D721Med (cell line): ENCODE measurements around the gene ANOS1.
A peak's percentile ranks its signal among the peaks of the same experiment; 100 is the strongest.

ENCODE experiments used
- DNase-seq: peaks from one replicate; pipeline ENCODE4 v3.0.0; 2011; ENCODE audit warnings: low spot score; ENCODE audit not compliant: insufficient read length
- FAIRE-seq: peaks from 2 replicates; lab custom pipeline; 2011; peaks lifted over from hg19 to GRCh38; lab: Jason Lieb, UNC
- CTCF ChIP-seq: IDR thresholded peaks from 2 replicates; pipeline ENCODE4 v1.5.1; 2012; ENCODE audit warnings: mild to moderate bottlenecking, control low read depth; ENCODE audit not compliant: insufficient read depth; ENCODE audit errors: missing control alignments

ANOS1 gene

GRCh38 chrX:8748855-8749254 is 16.9 kb upstream of the ANOS1 start:
- TF ChIP-seq CTCF = peak; percentile 36
- FAIRE-seq = no peak
- DNase-seq = no peak

DNA sequence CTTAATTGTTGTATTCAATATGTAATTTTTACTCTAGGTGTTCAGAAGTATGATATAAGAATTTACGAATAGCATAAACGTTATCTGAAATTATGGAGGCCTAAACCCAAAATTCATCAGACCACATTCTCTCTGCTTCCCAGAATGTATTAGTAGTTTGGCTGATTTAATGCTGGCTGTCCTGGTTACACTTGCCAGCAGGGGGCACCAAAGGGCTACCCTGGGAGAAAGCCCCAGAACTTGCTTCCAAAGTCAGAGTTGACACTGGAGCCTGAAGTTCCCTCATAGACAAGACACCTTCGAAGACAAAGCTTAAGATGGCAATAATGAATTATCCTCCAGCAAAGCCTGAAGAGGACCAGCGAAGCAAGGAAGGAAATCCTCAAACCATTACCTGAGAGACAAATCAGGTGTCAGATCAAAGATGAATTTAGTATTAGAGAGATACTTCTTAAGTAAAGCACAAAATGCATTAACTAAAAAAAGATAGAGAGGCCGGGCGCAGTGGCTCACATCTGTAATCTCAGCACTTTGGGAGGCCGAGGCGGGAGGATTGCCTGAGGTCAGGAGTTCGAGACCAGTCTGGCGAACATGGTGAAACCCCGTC is 11.3 kb upstream of the ANOS1 start:
- peak; percentile 61 for TF ChIP-seq CTCF
- FAIRE-seq (no peak), DNase-seq (no peak)

DNA sequence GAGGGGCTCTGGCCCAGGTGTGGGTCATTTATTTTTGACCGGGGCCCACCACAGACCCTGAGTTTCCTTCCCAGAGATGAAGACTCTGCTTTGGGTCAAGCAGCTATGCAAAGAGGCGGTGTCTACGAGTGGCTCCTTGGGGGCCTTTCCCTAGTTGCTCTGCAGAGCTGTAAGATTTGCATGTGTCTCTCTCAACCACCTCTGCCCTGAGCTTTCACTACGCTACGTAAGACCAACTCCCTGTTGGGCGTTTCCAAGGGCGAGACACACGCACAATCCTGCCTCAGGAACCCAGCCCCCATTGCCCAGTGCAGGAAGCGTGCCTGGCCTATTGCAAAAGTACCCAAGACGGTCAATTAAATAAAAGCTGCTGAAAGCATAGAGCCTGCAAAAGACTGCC is 10.0 kb upstream of the ANOS1 start:
- DNase-seq = no peak
- TF ChIP-seq CTCF = no peak
- no peak for FAIRE-seq

DNA sequence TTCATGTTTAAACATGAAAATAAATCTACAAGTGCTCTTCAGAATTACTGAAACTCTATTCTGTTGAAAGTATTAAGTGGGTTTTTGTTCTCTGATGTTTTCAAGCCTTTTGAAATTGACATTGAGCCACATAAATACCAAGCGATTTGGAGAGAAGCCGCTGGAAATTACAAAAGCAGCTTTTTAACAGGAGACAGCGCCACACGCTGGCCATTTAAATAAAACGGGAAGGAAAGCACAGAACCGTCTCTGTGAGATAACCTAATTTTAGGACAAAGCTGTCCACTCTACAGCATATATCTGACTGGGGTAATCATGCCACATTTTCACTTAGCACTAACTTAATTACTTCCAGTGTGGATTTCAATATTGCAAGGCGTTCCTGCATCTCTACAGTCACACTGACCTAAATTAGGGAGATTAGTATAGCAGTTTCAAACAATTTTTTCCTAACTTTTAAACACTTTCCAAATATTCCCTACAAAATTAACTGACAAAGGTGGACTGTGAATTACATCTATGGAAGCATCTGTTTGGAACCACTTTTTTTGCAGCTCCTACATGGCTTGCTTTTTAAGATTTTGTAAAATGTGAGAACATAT is 6.8 kb upstream of the ANOS1 start:
- TF ChIP-seq CTCF = peak; percentile 54
- FAIRE-seq (no peak), DNase-seq (no peak)

DNA sequence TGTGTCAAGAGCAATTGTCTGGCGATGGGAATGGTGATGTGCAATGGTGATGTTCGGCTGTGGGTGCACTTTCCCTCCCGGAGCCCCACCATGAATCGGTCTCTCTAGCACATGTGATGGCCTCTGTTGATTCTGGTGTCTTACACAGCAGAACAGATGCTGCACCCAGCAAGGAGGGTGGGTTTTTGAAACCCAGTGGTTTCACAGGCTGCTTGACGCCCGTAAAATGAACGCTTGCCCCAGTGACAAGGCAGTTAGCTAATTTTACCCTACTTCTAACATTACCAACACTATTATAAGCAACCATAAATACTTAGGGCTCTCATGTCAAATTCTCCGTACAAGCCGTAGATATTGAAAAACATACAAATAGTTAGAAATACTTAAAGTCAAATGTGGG is 5.9 kb upstream of the ANOS1 start:
- no peak for FAIRE-seq
- no peak for DNase-seq
- TF ChIP-seq CTCF = no peak

GRCh38 chrX:8730812-8731558 is 952 bp downstream of the ANOS1 start:
- no peak for FAIRE-seq
- no peak for TF ChIP-seq CTCF
- DNase-seq = no peak

DNA sequence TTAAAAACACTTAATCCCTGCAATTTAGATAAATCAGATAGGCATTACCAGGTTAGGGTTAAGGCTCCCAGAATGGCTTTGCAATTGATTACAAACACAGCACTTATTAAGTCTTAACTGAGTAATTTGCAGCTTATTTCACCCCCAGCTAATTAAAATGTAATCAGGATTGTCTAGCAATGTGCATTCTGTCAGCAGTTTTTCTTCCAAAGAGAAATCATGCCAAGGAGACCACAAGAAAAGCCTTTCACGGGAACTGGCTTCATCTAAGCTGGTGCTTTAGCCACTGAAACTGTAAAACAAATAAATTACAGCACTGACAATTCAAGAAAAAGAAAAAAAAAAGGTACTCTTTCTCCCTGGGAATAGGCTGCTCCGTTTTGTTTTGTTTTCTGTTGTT is 2.1 kb downstream of the ANOS1 start:
- peak; percentile 20 for DNase-seq
- FAIRE-seq = peak; percentile 96
- TF ChIP-seq CTCF = no peak
